HepG2 (cell line): ENCODE data around the gene NOL4L. TPM values are rescaled to one million over a fixed set of nuclear protein-coding genes. Genes with fewer than 3 reads are reported as not detected.

Experiments
- AHDC1 ChIP-seq: sonication (generic); formaldehyde crosslinking; IDR thresholded peaks from 2 replicates; pipeline ENCODE4 v1.5.1; 2020; ENCODE audit warnings: mild to moderate bottlenecking, missing genetic modification reagents, borderline replicate concordance
- BORCS8-MEF2B ChIP-seq: sonication (generic); formaldehyde crosslinking; IDR thresholded peaks from 2 replicates; pipeline ENCODE4 v1.8.0; 2022; ENCODE audit warnings: mild to moderate bottlenecking, missing genetic modification reagents
- CCDC6 ChIP-seq: sonication (generic); formaldehyde crosslinking; IDR thresholded peaks from 2 replicates; pipeline ENCODE4 v1.8.1; 2022; ENCODE audit warnings: mild to moderate bottlenecking, missing genetic modification reagents, moderate library complexity
- CHD4 ChIP-seq: fragments of 200-600 bp; sonication (generic); IDR thresholded peaks from 2 replicates; pipeline ENCODE4 v1.7.0; 2017; ENCODE audit warnings: mild to moderate bottlenecking, low read length, borderline replicate concordance
- CREBL2 ChIP-seq: sonication (generic); formaldehyde crosslinking; IDR thresholded peaks from 2 replicates; pipeline ENCODE4 v1.8.1; 2023; ENCODE audit warnings: missing genetic modification reagents, mild to moderate bottlenecking, borderline replicate concordance
- HNF1B ChIP-seq: sonication (generic); formaldehyde crosslinking; IDR thresholded peaks from 2 replicates; pipeline ENCODE4 v1.5.1; 2020; ENCODE audit warnings: mild to moderate bottlenecking, moderate library complexity, missing genetic modification reagents
- IKZF5 ChIP-seq: IDR thresholded peaks from 2 replicates; pipeline ENCODE4 v1.6.1; 2018; ENCODE audit warnings: missing genetic modification reagents, mild to moderate bottlenecking, missing compliant biosample characterization
- KMT2A ChIP-seq: sonication (generic); formaldehyde crosslinking; IDR thresholded peaks from 2 replicates; pipeline ENCODE4 v1.4.0; 2020; ENCODE audit warnings: missing genetic modification reagents
- NR2F1 ChIP-seq, 2 experiments: fragments of 450-650 bp in 1 of 2; formaldehyde crosslinking in 1 of 2; IDR thresholded peaks; 2 replicates each; pipeline versions ENCODE4 v1.5.0 to v1.6.1; 2016 to 2020; ENCODE audit warnings: mild to moderate bottlenecking in 1 of 2, missing compliant biosample characterization in 1 of 2, missing genetic modification reagents in 1 of 2, moderate library complexity in 1 of 2
- REPIN1 ChIP-seq: sonication (generic); formaldehyde crosslinking; IDR thresholded peaks from 2 replicates; pipeline ENCODE4 v1.8.0; 2022; ENCODE audit warnings: missing genetic modification reagents, low read depth, mild to moderate bottlenecking, borderline replicate concordance
- RXRA ChIP-seq: sonication (generic); formaldehyde crosslinking; IDR thresholded peaks from 2 replicates; pipeline ENCODE4 v1.5.1; 2020; ENCODE audit warnings: missing genetic modification reagents
- SNAPC2 ChIP-seq: sonication (generic); formaldehyde crosslinking; IDR thresholded peaks from 2 replicates; pipeline ENCODE4 v1.8.1; 2022; ENCODE audit warnings: mild to moderate bottlenecking, missing genetic modification reagents
- YY1 ChIP-seq: IDR thresholded peaks from 2 replicates; pipeline ENCODE4 v1.6.1; 2011; ENCODE audit warnings: low read length, low read depth, moderate library complexity, mild to moderate bottlenecking; ENCODE audit not compliant: insufficient read depth, insufficient replicate concordance
- ZNF281 ChIP-seq: sonication (generic); formaldehyde crosslinking; IDR thresholded peaks from 2 replicates; pipeline ENCODE4 v1.4.0; 2020; ENCODE audit warnings: missing genetic modification reagents, borderline replicate concordance
- ZNF317 ChIP-seq: sonication (generic); formaldehyde crosslinking; IDR thresholded peaks from 2 replicates; pipeline ENCODE4 v1.5.0; 2020; ENCODE audit warnings: mild to moderate bottlenecking, missing genetic modification reagents
- ZNF556 ChIP-seq: sonication (generic); formaldehyde crosslinking; IDR thresholded peaks from 2 replicates; pipeline ENCODE4 v1.4.0; 2020; ENCODE audit warnings: mild to moderate bottlenecking, missing genetic modification reagents, borderline replicate concordance
- polyA plus RNA-seq, 8 experiments: library from polyadenylated mRNA; depleted of rRNA in 3 of 8; stranded (reverse) in 7 of 8; unstranded in 1 of 8; fragments of >200 nt; fragmentation: Illumina TruSeq in 4 of 8; extraction: Trizol in 4 of 8; gene quantifications; 2 replicates each; pipeline versions ENCODE4 v1.2.1 to v1.2.3, GENCODE V29; 2011 to 2016; ENCODE audit warnings: low read depth in 4 of 8, missing spikeins in 1 of 8, mixed read lengths in 1 of 8; ENCODE audit not compliant: insufficient read depth in 1 of 8
- total RNA-seq, 5 experiments: library from RNA; depleted of rRNA; stranded (reverse); fragments of >200 nt; fragmentation: Illumina TruSeq; extraction: Trizol; gene quantifications; 2 replicates each; pipeline ENCODE4 v1.2.3, GENCODE V29; 2016; ENCODE audit warnings: low read depth in 1 of 5

The NOL4L gene
- total and polyA plus RNA-seq, 2 of the 13 experiments (the other 11 are each of a cell fraction or from before 2014, with no cell fraction given), result 16.6 to 35.4 TPM

GRCh38 chr20:32484958-32485769 is 100.0 kb downstream of the NOL4L start (continued):
- TF ChIP-seq KMT2A, result peak; percentile 36; the same call in 1 of the 2 replicates
- TF ChIP-seq AHDC1 (CRISPR knock-in tag), result 0 out of 2 replicates have a peak, but pooled peaks have one; percentile 2
- TF ChIP-seq REPIN1 (CRISPR knock-in tag), result peak; percentile 67
- no peak for TF ChIP-seq SNAPC2 (CRISPR knock-in tag)
- peak in 1 of 2 experiments; percentile 51; a peak in 1 of 4 replicates for TF ChIP-seq NR2F1 (CRISPR knock-in tag; IDR thresholded peaks at IDR 0.05)
- TF ChIP-seq CREBL2, result no peak
- no peak for TF ChIP-seq ZNF317 (CRISPR knock-in tag)
- TF ChIP-seq IKZF5, result peak; percentile 65; the same call in 1 of the 2 replicates
- 0 out of 2 replicates have a peak, but pooled peaks have one; percentile 14 for TF ChIP-seq ZNF281
- no peak for TF ChIP-seq RXRA (CRISPR knock-in tag)
- no peak for TF ChIP-seq YY1
- TF ChIP-seq CCDC6 (CRISPR knock-in tag), result peak; percentile 62; the same call in 1 of the 2 replicates
- no peak for TF ChIP-seq CHD4
- TF ChIP-seq ZNF556, result peak; percentile 61; the same call in 1 of the 2 replicates
- TF ChIP-seq BORCS8-MEF2B, result no peak
- TF ChIP-seq HNF1B (CRISPR knock-in tag), result peak; percentile 43; the same call in 1 of the 2 replicates
